GM23338 (cell line): ENCODE results near the gene ECPAS. TPM values are rescaled to one million over a fixed set of nuclear protein-coding genes. Genes with fewer than 3 reads are reported as not detected.

Experiments
- ATAC-seq: fragments of 200-7000 bp; cut with Tn5 transposase; 3 replicates; pipeline ENCODE4 v1.9.1; 2020
- DNase-seq: peaks from one replicate; pipeline ENCODE4 v3.0.0-alpha.2; 2015; ENCODE audit warnings: low spot score
- H2AFZ ChIP-seq: fragments of 200-600 bp; sonication (generic); 2 replicates; pipeline ENCODE4 v1.8.0; 2016; ENCODE audit warnings: antibody characterized with exemption, mild to moderate bottlenecking, moderate library complexity
- H3F3A ChIP-seq: fragments of 200-600 bp; sonication (generic); replicated peaks from 2 replicates; pipeline ENCODE4 v1.8.0; 2017; ENCODE audit warnings: antibody characterized with exemption, mixed run types, low read depth
- H3K27ac ChIP-seq: fragments of 200-600 bp; sonication (generic); 2 replicates; pipeline ENCODE4 v1.6.1; 2016; ENCODE audit warnings: low read depth
- H3K27me3 ChIP-seq: fragments of 200-600 bp; sonication (generic); 2 replicates; pipeline ENCODE4 v1.8.0; 2016; ENCODE audit warnings: mild to moderate bottlenecking, mixed run types, moderate library complexity; ENCODE audit not compliant: insufficient read depth
- H3K36me3 ChIP-seq: fragments of 200-600 bp; sonication (generic); 2 replicates; pipeline ENCODE4 v1.8.0; 2016; ENCODE audit warnings: mild to moderate bottlenecking; ENCODE audit not compliant: insufficient read depth
- H3K4me1 ChIP-seq: fragments of 200-600 bp; sonication (generic); 2 replicates; pipeline ENCODE4 v1.8.0; 2016; ENCODE audit warnings: mild to moderate bottlenecking, moderate library complexity; ENCODE audit not compliant: insufficient read depth
- H3K4me2 ChIP-seq: fragments of 200-600 bp; sonication (generic); 2 replicates; pipeline ENCODE4 v1.7.1; 2017; ENCODE audit warnings: mixed run types
- H3K4me3 ChIP-seq: fragments of 200-600 bp; sonication (generic); 2 replicates; pipeline ENCODE4 v1.6.1; 2016; ENCODE audit warnings: mixed run types
- H3K79me2 ChIP-seq: fragments of 200-600 bp; sonication (generic); replicated peaks from 2 replicates; pipeline ENCODE4 v1.8.0; 2017; ENCODE audit warnings: mild to moderate bottlenecking; ENCODE audit not compliant: insufficient read depth
- H3K9me2 ChIP-seq: fragments of 200-600 bp; sonication (generic); 2 replicates; pipeline ENCODE4 v1.8.0; 2017; ENCODE audit not compliant: insufficient read depth
- H4K20me1 ChIP-seq: fragments of 200-600 bp; sonication (generic); replicated peaks from 2 replicates; pipeline ENCODE4 v1.8.0; 2017; ENCODE audit warnings: mild to moderate bottlenecking; ENCODE audit not compliant: insufficient read depth
- H3K27ac Mint-ChIP-seq: 2 replicates; pipeline ENCODE4 v1.8.0; 2020; ENCODE audit warnings: inconsistent platforms, mild to moderate bottlenecking, moderate library complexity, mixed read lengths
- H3K27me3 Mint-ChIP-seq: 3 replicates; pipeline ENCODE4 v1.8.0; 2022; ENCODE audit warnings: low read depth, mild to moderate bottlenecking, moderate library complexity, mixed read lengths, inconsistent platforms; ENCODE audit not compliant: insufficient read depth, poor library complexity
- H3K36me3 Mint-ChIP-seq: 3 replicates; pipeline ENCODE4 v1.8.0; 2021; ENCODE audit warnings: low read depth, mild to moderate bottlenecking, inconsistent platforms, moderate library complexity, mixed read lengths
- H3K4me1 Mint-ChIP-seq: 3 replicates; pipeline ENCODE4 v1.8.0; 2020; ENCODE audit warnings: mild to moderate bottlenecking, inconsistent platforms, mixed read lengths
- H3K4me3 Mint-ChIP-seq: 3 replicates; pipeline ENCODE4 v1.8.0; 2021; ENCODE audit warnings: moderate library complexity, mild to moderate bottlenecking, inconsistent platforms, mixed read lengths
- H3K9me3 Mint-ChIP-seq: 3 replicates; pipeline ENCODE4 v1.8.0; 2020; ENCODE audit warnings: moderate library complexity, mild to moderate bottlenecking, inconsistent platforms, mixed read lengths
- CREB1 ChIP-seq: fragments of 250-450 bp; sonication (Bioruptor Pico); IDR thresholded peaks from 2 replicates; pipeline ENCODE4 v1.5.0; 2020; ENCODE audit warnings: low read depth, mild to moderate bottlenecking, moderate library complexity
- CTCF ChIP-seq, 2 experiments: fragments of 200-600 bp in 1 of 2; sonication (generic) in 1 of 2; conservative IDR thresholded peaks; 2 replicates each; pipeline versions ENCODE4 v1.5.1 to v1.6.1; 2016 to 2017; ENCODE audit warnings: antibody characterized with exemption in 2 of 2, low read depth in 2 of 2, mild to moderate bottlenecking in 2 of 2, moderate library complexity in 1 of 2
- ETS1 ChIP-seq: IDR thresholded peaks from 2 replicates; pipeline ENCODE4 v1.6.1; 2016; ENCODE audit warnings: antibody characterized with exemption
- EZH2phosphoT487 ChIP-seq: fragments of 200-600 bp; sonication (generic); IDR thresholded peaks from one replicate; pipeline ENCODE4 v1.8.1; 2018; ENCODE audit warnings: antibody characterized with exemption; ENCODE audit not compliant: unreplicated experiment
- JUNB ChIP-seq: IDR thresholded peaks from one replicate; pipeline ENCODE4 v1.6.1; 2016; ENCODE audit warnings: antibody characterized with exemption; ENCODE audit not compliant: unreplicated experiment
- POLR2AphosphoS5 ChIP-seq: IDR thresholded peaks from 2 replicates; pipeline ENCODE4 v1.6.1; 2016; ENCODE audit warnings: antibody characterized with exemption, low read depth
- ZNF114 ChIP-seq: fragments of 250-450 bp; sonication (Bioruptor Pico); IDR thresholded peaks from 2 replicates; pipeline ENCODE4 v1.5.0; 2020; ENCODE audit warnings: mild to moderate bottlenecking, moderate library complexity
- ZNF331 ChIP-seq: fragments of 250-450 bp; sonication (Bioruptor Pico); IDR thresholded peaks from 2 replicates; pipeline ENCODE4 v1.5.0; 2020; ENCODE audit warnings: low read depth, mild to moderate bottlenecking, moderate library complexity
- ZNF462 ChIP-seq: fragments of 250-450 bp; sonication (Bioruptor Pico); IDR thresholded peaks from 2 replicates; pipeline ENCODE4 v1.5.0; 2020; ENCODE audit warnings: mild to moderate bottlenecking, moderate library complexity
- polyA plus RNA-seq: library from polyadenylated mRNA; unstranded; fragments of >200 nt; fragmentation: Nextera tagmentation; extraction: Ambion mirVana; gene quantifications from 2 replicates; pipeline ENCODE4 v1.2.1, GENCODE V29; 2016
- total RNA-seq: library from RNA; depleted of rRNA; stranded (reverse); fragments of >200 nt; shearing (Covaris generic); gene quantifications from 2 replicates; pipeline ENCODE4 v1.2.3, GENCODE V29; 2014

The ECPAS gene
- total and polyA plus RNA-seq, 2 experiments from 2014 or later: 51.4 to 104 TPM

GRCh38 chr9:111356481-111357244 is 127.5 kb downstream of the ECPAS start (continued):
- TF ChIP-seq POLR2AphosphoS5 (no peak), EZH2phosphoT487 (no peak), ETS1 (no peak), JUNB (no peak), ZNF331 (CRISPR knock-in tag) (no peak), CREB1 (CRISPR knock-in tag) (no peak), CTCF (conservative IDR thresholded peaks at IDR 0.05; ENCODE audit: low read depth in 2 of 2) (no peak), ZNF114 (CRISPR knock-in tag) (no peak)

- Histone ChIP-seq H3K36me3 (no peaks in the 10 kb centered on the region), H3K4me3 (no peak overlapping the region), H3F3A (no peaks in the 10 kb centered on the region), H4K20me1 (no peaks in the 10 kb centered on the region), H3K4me2 (no peak overlapping the region), H3K9me2 (no peaks in the 10 kb centered on the region), H3K4me1 (0 out of 2 replicates have a peak, but pooled peaks cover 4% of the 10 kb centered on the region), H3K79me2 (no peaks in the 10 kb centered on the region), H3K27me3 (no peaks in the 10 kb centered on the region), H2AFZ (no peak overlapping the region), H3K27ac (no peak overlapping the region)
- H3K4me3 Mint-ChIP-seq: no peak overlapping the region
- peaks cover 6% of the 10 kb centered on the region for H3K27me3 Mint-ChIP-seq
- H3K27ac Mint-ChIP-seq: no peak overlapping the region
- H3K9me3 Mint-ChIP-seq: no peaks in the 10 kb centered on the region
- H3K36me3 Mint-ChIP-seq: no peaks in the 10 kb centered on the region
- TF ChIP-seq POLR2AphosphoS5: no peak
- TF ChIP-seq ETS1: no peak
- TF ChIP-seq ZNF331 (CRISPR knock-in tag): no peak
- TF ChIP-seq ZNF114 (CRISPR knock-in tag): no peak
- TF ChIP-seq ZNF462 (CRISPR knock-in tag): no peak
- no peak for TF ChIP-seq JUNB
- H3K4me1 Mint-ChIP-seq: peaks cover 10% of the 10 kb centered on the region
- DNase-seq: no peak
- ATAC-seq: no peak
Measured at GRCh38 chr9:111352545-111352944, 131.6 kb downstream of the ECPAS start.
